Neural cell (in vitro differentiated cells): ENCODE measurements around the gene CDC20. TPM values are rescaled to one million over a fixed set of nuclear protein-coding genes. Genes with fewer than 3 reads are reported as not detected.

Source experiments
- H2AFZ ChIP-seq: fragments of 200-600, 300-800 bp; sonication (generic), shearing (Covaris generic); 2 replicates; pipeline ENCODE4 v1.6.0; 2014; ENCODE audit warnings: low read depth, mild to moderate bottlenecking, antibody characterized with exemption, low read length, moderate library complexity
- H3F3A ChIP-seq: fragments of 200-600 bp; shearing (Covaris generic); 2 replicates; pipeline ENCODE4 v1.6.1; 2016; ENCODE audit warnings: mild to moderate bottlenecking, moderate library complexity, mixed read lengths, antibody characterized with exemption, low read length; ENCODE audit not compliant: insufficient read depth, poor library complexity, severe bottlenecking
- H3K27ac ChIP-seq: fragments of 200-600, 300-800 bp; sonication (generic), shearing (Covaris generic); 2 replicates; pipeline ENCODE4 v1.5.1; 2014; ENCODE audit warnings: mild to moderate bottlenecking, low read length, moderate library complexity
- H3K27me3 ChIP-seq: fragments of 300-800, 200-600 bp; sonication (generic), shearing (Covaris generic); 2 replicates; pipeline ENCODE4 v1.6.0; 2014; ENCODE audit warnings: mild to moderate bottlenecking, low read depth, low read length, moderate library complexity; ENCODE audit not compliant: insufficient read depth
- H3K36me3 ChIP-seq: fragments of 300-800, 200-600 bp; sonication (generic), shearing (Covaris generic); 2 replicates; pipeline ENCODE4 v1.5.1; 2014; ENCODE audit warnings: mild to moderate bottlenecking, antibody characterized with exemption, low read length, moderate library complexity; ENCODE audit not compliant: insufficient read depth
- H3K4me2 ChIP-seq: fragments of 300-800, 200-600 bp; sonication (generic), shearing (Covaris generic); 2 replicates; pipeline ENCODE4 v1.6.0; 2014; ENCODE audit warnings: mild to moderate bottlenecking, low read length
- H3K4me3 ChIP-seq: fragments of 300-800, 200-600 bp; sonication (generic), shearing (Covaris generic); 2 replicates; pipeline ENCODE4 v1.5.1; 2014; ENCODE audit warnings: mild to moderate bottlenecking, low read length, moderate library complexity
- H3K79me2 ChIP-seq: fragments of 200-600 bp; shearing (Covaris generic); replicated peaks from 2 replicates; pipeline ENCODE4 v1.6.0; 2014; ENCODE audit warnings: mild to moderate bottlenecking, low read length, moderate library complexity; ENCODE audit not compliant: insufficient read depth
- H3K9ac ChIP-seq: fragments of 300-800, 200-600 bp; sonication (generic), shearing (Covaris generic); 2 replicates; pipeline ENCODE4 v1.6.1; 2016; ENCODE audit warnings: mild to moderate bottlenecking, low read length, mixed read lengths
- H3K9me2 ChIP-seq: fragments of 200-600 bp; shearing (Covaris generic); 2 replicates; pipeline ENCODE4 v1.6.1; 2016; ENCODE audit warnings: mild to moderate bottlenecking, low read length, mixed read lengths; ENCODE audit not compliant: insufficient read depth
- H3K9me3 ChIP-seq: fragments of 200-600, 300-800 bp; sonication (generic), shearing (Covaris generic); 2 replicates; pipeline ENCODE4 v1.6.1; 2016; ENCODE audit warnings: mild to moderate bottlenecking, mixed run types, low read length, moderate library complexity, mixed read lengths
- H4K20me1 ChIP-seq: fragments of 200-600 bp; shearing (Covaris generic); 2 replicates; pipeline ENCODE4 v1.6.1; 2016; ENCODE audit warnings: mild to moderate bottlenecking, mixed run types; ENCODE audit not compliant: insufficient read depth
- CTCF ChIP-seq: fragments of 450-650 bp; IDR thresholded peaks from 2 replicates; pipeline ENCODE4 v1.5.1; 2014; ENCODE audit warnings: antibody characterized with exemption, mild to moderate bottlenecking, moderate library complexity; ENCODE audit not compliant: poor library complexity, severe bottlenecking
- EP300 ChIP-seq: fragments of 450-650 bp; conservative IDR thresholded peaks from 2 replicates; pipeline ENCODE4 v1.6.1; 2014; ENCODE audit warnings: antibody characterized with exemption, mild to moderate bottlenecking, moderate library complexity; ENCODE audit not compliant: poor library complexity, severe bottlenecking
- MXI1 ChIP-seq: fragments of 450-650 bp; conservative IDR thresholded peaks from 2 replicates; pipeline ENCODE4 v1.6.1; 2014; ENCODE audit warnings: antibody characterized with exemption, mild to moderate bottlenecking; ENCODE audit not compliant: poor library complexity, severe bottlenecking
- POLR2AphosphoS5 ChIP-seq: IDR thresholded peaks from 2 replicates; pipeline ENCODE4 v1.6.1; 2012
- RAD21 ChIP-seq: fragments of 450-650 bp; conservative IDR thresholded peaks from 2 replicates; pipeline ENCODE4 v1.6.1; 2014; ENCODE audit warnings: antibody characterized with exemption, mild to moderate bottlenecking, moderate library complexity
- REST ChIP-seq: IDR thresholded peaks from 2 replicates; pipeline ENCODE4 v1.6.1; 2012; ENCODE audit warnings: borderline replicate concordance
- SMC3 ChIP-seq: fragments of 450-650 bp; conservative IDR thresholded peaks from 2 replicates; pipeline ENCODE4 v1.6.1; 2014; ENCODE audit warnings: antibody characterized with exemption, mild to moderate bottlenecking, moderate library complexity; ENCODE audit not compliant: poor library complexity
- polyA plus RNA-seq: library from polyadenylated mRNA; depleted of rRNA; stranded (reverse); fragments of >200 nt; gene quantifications from 2 replicates; pipeline ENCODE4 v1.2.3, GENCODE V29; 2014

CDC20 gene
- polyA plus RNA-seq, 1 donor from 2014 or later, result 2.8 TPM

GRCh38 chr1:43331688-43332087 lies 27.1 kb upstream of the CDC20 start:
- Histone ChIP-seq H4K20me1 (no peaks in the 10 kb centered on the region), H3K9me3 (peaks cover 5% of the 10 kb centered on the region), H3K4me2 (no peak overlapping the region), H3K36me3 (no peaks in the 10 kb centered on the region), H3K27ac (no peak overlapping the region), H2AFZ (no peak overlapping the region), H3K9ac (no peak overlapping the region), H3K4me3 (no peak overlapping the region), H3F3A (no peaks in the 10 kb centered on the region), H3K9me2 (no peaks in the 10 kb centered on the region), H3K79me2 (no peaks in the 10 kb centered on the region), H3K27me3 (no peaks in the 10 kb centered on the region)
- TF ChIP-seq SMC3, result no peak
- no peak for TF ChIP-seq REST
- no peak for TF ChIP-seq MXI1

GRCh38 chr1:43334453-43335205 lies 24.2 kb upstream of the CDC20 start:
- no peak overlapping the region for H3K9ac ChIP-seq
- H3K27ac ChIP-seq, result no peak overlapping the region
- H3K9me3 ChIP-seq, result no peaks in the 10 kb centered on the region
- H2AFZ ChIP-seq, result no peak overlapping the region
- H3K79me2 ChIP-seq, result no peaks in the 10 kb centered on the region
- H3K36me3 ChIP-seq, result no peaks in the 10 kb centered on the region
- H3K27me3 ChIP-seq, result no peaks in the 10 kb centered on the region
- no peaks in the 10 kb centered on the region for H4K20me1 ChIP-seq
- TF ChIP-seq SMC3, result no peak
- TF ChIP-seq CTCF, result no peak
- no peak for TF ChIP-seq REST
- TF ChIP-seq POLR2AphosphoS5, result no peak
- no peak for TF ChIP-seq EP300
- TF ChIP-seq MXI1, result no peak
- no peak for TF ChIP-seq RAD21
- no peaks in the 10 kb centered on the region for H3K9me2 ChIP-seq
- no peak overlapping the region for H3K4me2 ChIP-seq
- no peaks in the 10 kb centered on the region for H3F3A ChIP-seq
- H3K4me3 ChIP-seq, result no peak overlapping the region
